MM.1S (cell line): ENCODE measurements around the gene GRXCR1.

Experiments used
- DNase-seq: peaks from one replicate; pipeline ENCODE4 v3.0.0-alpha.2; 2015
- H2AFZ ChIP-seq: fragments of 300-600 bp; sonication (generic); 2 replicates; pipeline ENCODE4 v1.6.0; 2016; ENCODE audit warnings: antibody characterized with exemption, low read length
- H3F3A ChIP-seq: fragments of 300-600 bp; sonication (generic); 2 replicates; pipeline ENCODE4 v1.6.1; 2016; ENCODE audit warnings: mild to moderate bottlenecking, antibody characterized with exemption, low read length, moderate library complexity, mixed read lengths; ENCODE audit not compliant: insufficient read depth
- H3K27ac ChIP-seq: fragments of 300-600 bp; sonication (generic); 2 replicates; pipeline ENCODE4 v1.5.1; 2016; ENCODE audit warnings: mild to moderate bottlenecking, low read length
- H3K27me3 ChIP-seq: fragments of 300-600 bp; sonication (generic); replicated peaks from 2 replicates; pipeline ENCODE4 v1.6.0; 2016; ENCODE audit warnings: low read length; ENCODE audit not compliant: insufficient read depth
- H3K36me3 ChIP-seq: fragments of 300-600 bp; sonication (generic); replicated peaks from 2 replicates; pipeline ENCODE4 v1.6.1; 2016; ENCODE audit warnings: mild to moderate bottlenecking, low read length, mixed read lengths; ENCODE audit not compliant: insufficient read depth
- H3K4me1 ChIP-seq: fragments of 300-600 bp; sonication (generic); 2 replicates; pipeline ENCODE4 v1.6.1; 2016; ENCODE audit warnings: low read length, mixed read lengths
- H3K4me2 ChIP-seq: fragments of 300-600 bp; sonication (generic); 2 replicates; pipeline ENCODE4 v1.6.0; 2016; ENCODE audit warnings: low read depth, low read length
- H3K4me3 ChIP-seq: fragments of 300-600 bp; sonication (generic); 2 replicates; pipeline ENCODE4 v1.5.1; 2016; ENCODE audit warnings: low read length, mixed read lengths
- H3K79me2 ChIP-seq: fragments of 300-600 bp; sonication (generic); 2 replicates; pipeline ENCODE4 v1.6.1; 2016; ENCODE audit warnings: mixed run types, low read length, mixed read lengths
- H3K9ac ChIP-seq: fragments of 300-600 bp; sonication (generic); 2 replicates; pipeline ENCODE4 v1.6.1; 2016; ENCODE audit warnings: low read length, mixed read lengths
- H3K9me2 ChIP-seq: fragments of 300-600 bp; sonication (generic); replicated peaks from 2 replicates; pipeline ENCODE4 v1.6.1; 2016; ENCODE audit warnings: mild to moderate bottlenecking, low read length, mixed read lengths; ENCODE audit not compliant: insufficient read depth
- H3K9me3 ChIP-seq: fragments of 300-600 bp; sonication (generic); replicated peaks from 2 replicates; pipeline ENCODE4 v1.6.1; 2016; ENCODE audit warnings: mild to moderate bottlenecking, low read length, mixed read lengths; ENCODE audit not compliant: insufficient read depth
- H4K20me1 ChIP-seq: fragments of 300-600 bp; sonication (generic); 2 replicates; pipeline ENCODE4 v1.6.1; 2016; ENCODE audit warnings: mild to moderate bottlenecking, low read length, moderate library complexity, mixed read lengths; ENCODE audit not compliant: insufficient read depth
- CTCF ChIP-seq: fragments of 300-600 bp; sonication (generic); IDR thresholded peaks from 2 replicates; pipeline ENCODE4 v1.5.1; 2016; ENCODE audit warnings: antibody characterized with exemption, low read length, mixed read lengths
- EZH2 ChIP-seq: fragments of 300-600 bp; sonication (generic); optimal IDR thresholded peaks from 2 replicates; pipeline ENCODE3; 2017; ENCODE audit warnings: low read depth, mild to moderate bottlenecking, antibody characterized with exemption, low read length, mixed read lengths
- EZH2phosphoT487 ChIP-seq: fragments of 300-600 bp; sonication (generic); IDR thresholded peaks from 2 replicates; pipeline ENCODE4 v1.6.1; 2018; ENCODE audit warnings: antibody characterized with exemption, low read length

The GRXCR1 gene

GRCh38 chr4:42845586-42845985, 46.9 kb upstream of the GRXCR1 start:
- no peak overlapping the region for H3K4me3 ChIP-seq
- H4K20me1 ChIP-seq: no peaks in the 10 kb centered on the region
- no peaks in the 10 kb centered on the region for H3K36me3 ChIP-seq
- no peak overlapping the region for H3K27ac ChIP-seq
- H3K9me2 ChIP-seq: no peaks in the 10 kb centered on the region
- H2AFZ ChIP-seq: no peak overlapping the region
- no peaks in the 10 kb centered on the region for H3K4me1 ChIP-seq
- no peaks in the 10 kb centered on the region for H3K9me3 ChIP-seq
- no peaks in the 10 kb centered on the region for H3F3A ChIP-seq
- H3K79me2 ChIP-seq: no peaks in the 10 kb centered on the region
- no peak for TF ChIP-seq CTCF
- no peak for TF ChIP-seq EZH2phosphoT487
- TF ChIP-seq EZH2: no peak
- no peak overlapping the region for H3K9ac ChIP-seq
- no peak overlapping the region for H3K4me2 ChIP-seq
- no peak for DNase-seq
- no peaks in the 10 kb centered on the region for H3K27me3 ChIP-seq

- no peak overlapping the region for H2AFZ ChIP-seq
- no peak for DNase-seq
- H3K4me1 ChIP-seq: no peaks in the 10 kb centered on the region
- no peaks in the 10 kb centered on the region for H4K20me1 ChIP-seq
- H3K9me3 ChIP-seq: no peaks in the 10 kb centered on the region
- H3K4me2 ChIP-seq: no peak overlapping the region
- no peaks in the 10 kb centered on the region for H3K36me3 ChIP-seq
- no peak overlapping the region for H3K9ac ChIP-seq
- no peaks in the 10 kb centered on the region for H3K27me3 ChIP-seq
- H3K27ac ChIP-seq: no peak overlapping the region
- H3F3A ChIP-seq: no peaks in the 10 kb centered on the region
- no peaks in the 10 kb centered on the region for H3K9me2 ChIP-seq
- H3K4me3 ChIP-seq: no peak overlapping the region
- TF ChIP-seq EZH2: no peak
- TF ChIP-seq CTCF: no peak
- TF ChIP-seq EZH2phosphoT487: no peak
- H3K79me2 ChIP-seq: no peaks in the 10 kb centered on the region
These were observed 36.7 kb upstream of the GRXCR1 start for GRCh38 chr4:42855779-42856178.

GRCh38 chr4:42865572-42866189, 26.8 kb upstream of the GRXCR1 start:
- Histone ChIP-seq H3K79me2 (no peaks in the 10 kb centered on the region), H2AFZ (no peak overlapping the region), H3K4me2 (no peak overlapping the region), H3K27ac (no peak overlapping the region), H3K4me3 (no peak overlapping the region), H3K9ac (no peak overlapping the region), H3K4me1 (no peaks in the 10 kb centered on the region), H3K9me2 (no peaks in the 10 kb centered on the region), H4K20me1 (no peaks in the 10 kb centered on the region), H3K27me3 (no peaks in the 10 kb centered on the region), H3K9me3 (no peaks in the 10 kb centered on the region), H3F3A (no peaks in the 10 kb centered on the region), H3K36me3 (no peaks in the 10 kb centered on the region)
- TF ChIP-seq EZH2: no peak
- TF ChIP-seq CTCF: peak; percentile 76
- TF ChIP-seq EZH2phosphoT487: no peak
- DNase-seq: peak; percentile 59
